Neuronal stem cell (in vitro differentiated cells): ENCODE data around the gene CACNA1F.
A peak's percentile ranks its signal among the peaks of the same experiment; 100 is the strongest.
"Not testable (repeated sequence)": the region's sequence is repeated elsewhere in the genome, so short reads cannot be mapped to it uniquely, and the experiment has no call there.

Source experiments
- DNase-seq: peaks from one replicate; pipeline ENCODE4 v3.0.0-alpha.2; 2013; ENCODE audit warnings: low spot score
- H2AFZ ChIP-seq: one replicate; pipeline ENCODE4 v1.6.1; 2013; ENCODE audit warnings: mild to moderate bottlenecking, low read length, inconsistent platforms
- H2AK5ac ChIP-seq: 2 replicates; pipeline ENCODE4 v1.6.1; 2013; ENCODE audit warnings: low read depth, mild to moderate bottlenecking, inconsistent platforms, low read length, moderate library complexity, mixed read lengths
- H2BK120ac ChIP-seq: 2 replicates; pipeline ENCODE4 v1.6.1; 2013; ENCODE audit warnings: low read depth, mild to moderate bottlenecking, inconsistent platforms, low read length, moderate library complexity, mixed read lengths
- H2BK12ac ChIP-seq: one replicate; pipeline ENCODE4 v1.6.1; 2013; ENCODE audit warnings: low read length, inconsistent platforms
- H2BK15ac ChIP-seq: 2 replicates; pipeline ENCODE4 v1.6.1; 2013; ENCODE audit warnings: mild to moderate bottlenecking, low read length, inconsistent platforms, mixed read lengths
- H2BK5ac ChIP-seq: one replicate; pipeline ENCODE4 v1.6.1; 2013; ENCODE audit warnings: inconsistent platforms, mild to moderate bottlenecking, low read length, moderate library complexity
- H3K14ac ChIP-seq: one replicate; pipeline ENCODE4 v1.6.1; 2013; ENCODE audit warnings: low read length, inconsistent platforms
- H3K18ac ChIP-seq: 2 replicates; pipeline ENCODE4 v1.6.1; 2013; ENCODE audit warnings: low read length, inconsistent platforms
- H3K23ac ChIP-seq: 2 replicates; pipeline ENCODE4 v1.6.1; 2013; ENCODE audit warnings: low read depth, mild to moderate bottlenecking, mixed read lengths, low read length, inconsistent platforms; ENCODE audit not compliant: poor library complexity
- H3K27ac ChIP-seq: replicated peaks from 3 replicates; pipeline ENCODE4 v1.5.1; 2013; ENCODE audit warnings: low read length, inconsistent platforms
- H3K27me3 ChIP-seq, 3 experiments: 2 replicates each; pipeline ENCODE4 v1.6.1; 2013; ENCODE audit warnings: low read length in 3 of 3, mild to moderate bottlenecking in 2 of 3, inconsistent platforms in 1 of 3, low read depth in 1 of 3, mixed read lengths in 1 of 3, moderate library complexity in 1 of 3; ENCODE audit not compliant: control insufficient read depth in 3 of 3, insufficient read depth in 3 of 3
- H3K36me3 ChIP-seq, 2 donors: replicated peaks in 1 of 2; 2 replicates each; pipeline ENCODE4 v1.6.1; 2013; ENCODE audit warnings: low read length in 2 of 2; ENCODE audit not compliant: control insufficient read depth in 2 of 2, insufficient read depth in 2 of 2
- H3K4ac ChIP-seq: 2 replicates; pipeline ENCODE4 v1.6.1; 2013; ENCODE audit warnings: inconsistent platforms, mild to moderate bottlenecking, low read length, moderate library complexity
- H3K4me1 ChIP-seq, 2 donors: 1 replicate in 1 of 2; 2 replicates in 1 of 2; pipeline ENCODE4 v1.6.1; 2013; ENCODE audit warnings: low read length in 2 of 2, low read depth in 1 of 2; ENCODE audit not compliant: control insufficient read depth in 2 of 2, insufficient read depth in 1 of 2
- H3K4me2 ChIP-seq: one replicate; pipeline ENCODE4 v1.6.1; 2013; ENCODE audit warnings: mild to moderate bottlenecking, low read length, inconsistent platforms; ENCODE audit not compliant: insufficient read depth, poor library complexity, severe bottlenecking
- H3K4me3 ChIP-seq, 2 donors: 2 replicates each; pipeline ENCODE4 v1.5.1; 2013; ENCODE audit warnings: low read length in 2 of 2, mild to moderate bottlenecking in 2 of 2, inconsistent platforms in 1 of 2, moderate library complexity in 1 of 2
- H3K79me1 ChIP-seq: one replicate; pipeline ENCODE4 v1.6.1; 2013; ENCODE audit warnings: low read depth, mild to moderate bottlenecking, inconsistent platforms, low read length, moderate library complexity
- H3K9ac ChIP-seq: one replicate; pipeline ENCODE4 v1.6.1; 2013; ENCODE audit warnings: mild to moderate bottlenecking, low read depth, low read length, inconsistent platforms; ENCODE audit not compliant: poor library complexity
- H3K9me3 ChIP-seq, 2 donors: replicated peaks in 1 of 2; 2 replicates each; pipeline versions ENCODE3 to v1.6.1; 2013; ENCODE audit warnings: low read length in 2 of 2, mild to moderate bottlenecking in 2 of 2, inconsistent platforms in 1 of 2, low read depth in 1 of 2, mixed read lengths in 1 of 2, moderate library complexity in 1 of 2; ENCODE audit not compliant: control insufficient read depth in 2 of 2, insufficient read depth in 1 of 2
- H4K8ac ChIP-seq: one replicate; pipeline ENCODE4 v1.6.1; 2013; ENCODE audit warnings: low read depth, mild to moderate bottlenecking, inconsistent platforms, low read length, moderate library complexity
- H4K91ac ChIP-seq: one replicate; pipeline ENCODE4 v1.6.1; 2013; ENCODE audit warnings: low read length, low read depth, mild to moderate bottlenecking, inconsistent platforms; ENCODE audit not compliant: poor library complexity
- WGBS, 2 donors: extraction: QIAGEN DNeasy Blood & Tissue Kit; methylation state at CpG; one replicate each; pipeline ENCODE4 v1.1.7; 2013; ENCODE audit warnings: missing lambda C conversion rate in 2 of 2, mixed read lengths in 1 of 2; ENCODE audit not compliant: insufficient read length in 2 of 2, insufficient replicate concordance in 1 of 2; ENCODE audit errors: extremely low coverage in 2 of 2; 5-methylcytosine and 5-hydroxymethylcytosine counted together

The CACNA1F gene

DNA sequence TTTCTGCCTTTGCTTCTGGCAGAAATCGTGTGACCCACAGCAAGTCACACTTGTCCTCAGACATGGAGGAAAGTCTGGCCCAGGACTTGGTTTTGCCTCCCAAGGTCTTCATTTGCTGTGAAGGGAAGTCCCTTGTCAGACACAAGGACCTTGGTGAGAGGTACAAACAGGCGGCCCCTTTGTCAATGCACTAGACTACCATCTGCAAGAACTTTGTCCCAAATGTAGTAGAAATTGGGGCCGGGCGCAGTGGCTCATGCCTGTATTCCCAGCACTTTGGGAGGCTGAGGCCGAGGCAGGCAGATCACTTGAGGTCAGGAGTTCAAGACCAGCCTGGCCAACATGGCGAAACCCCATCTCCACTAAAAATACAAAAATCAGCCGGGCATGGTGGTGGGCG, 59.6 kb downstream of the CACNA1F start:
- H3K4me2 ChIP-seq, H4K91ac ChIP-seq, H2BK5ac ChIP-seq, H3K18ac ChIP-seq, H3K9ac ChIP-seq, H3K23ac ChIP-seq, H3K14ac ChIP-seq, H3K4ac ChIP-seq, H4K8ac ChIP-seq, H2AK5ac ChIP-seq, H3K36me3 ChIP-seq, H3K9me3 ChIP-seq, H3K27ac ChIP-seq, H2BK12ac ChIP-seq, H2BK15ac ChIP-seq, DNase-seq, H2AFZ ChIP-seq, H3K4me1 ChIP-seq, H3K79me1 ChIP-seq, H3K4me3 ChIP-seq, H2BK120ac ChIP-seq: not testable (repeated sequence)
- WGBS, 2 donors, result no CpG with 5 or more reads among the region's 8 CpGs
- H3K27me3 ChIP-seq, result peaks cover 4 to 38% (median 23%) of the 10 kb centered on the region in 3 experiments

DNA sequence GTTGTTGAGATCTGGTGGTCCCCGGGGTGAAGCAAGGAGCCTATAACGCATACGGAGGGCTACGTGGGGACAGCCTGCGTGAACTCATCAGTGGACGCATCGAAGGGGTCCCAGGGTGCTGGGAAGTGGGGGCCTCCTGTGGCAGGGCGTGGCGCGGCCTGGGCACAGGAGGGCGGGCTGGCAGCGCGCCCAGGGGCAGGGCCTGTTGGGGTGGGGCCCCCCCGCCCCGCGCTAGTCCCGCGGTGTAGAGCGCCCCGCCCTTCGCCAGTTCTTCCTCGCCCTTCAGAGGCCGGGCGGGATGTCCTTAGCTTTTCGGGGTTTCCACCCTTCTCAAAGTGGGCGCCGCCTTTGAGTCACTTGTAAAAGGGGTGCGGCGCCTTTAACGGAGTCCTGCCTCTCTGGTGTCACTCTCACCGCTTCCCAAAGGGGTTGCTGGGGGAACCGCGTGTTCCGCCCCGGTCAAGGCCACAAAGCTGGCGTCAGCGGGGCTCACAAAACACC, 60.8 kb downstream of the CACNA1F start:
- Histone ChIP-seq H4K91ac (no peak overlapping the region), H3K23ac (no peak overlapping the region), H2AFZ (peak overlapping the region; percentile 87), H3K9me3 (no peaks in the 10 kb centered on the region), H3K4me1 (peaks cover 0 to 2% of the 10 kb centered on the region in 2 donors), H3K4me2 (peak overlapping the region; percentile 62), H3K79me1 (no peaks in the 10 kb centered on the region), H2BK15ac (no peak overlapping the region), H3K14ac (no peak overlapping the region), H3K27ac (no peak overlapping the region), H2AK5ac (no peak overlapping the region), H2BK5ac (no peak overlapping the region), H3K27me3 (peaks cover 4 to 38% (median 23%) of the 10 kb centered on the region in 3 experiments), H3K4ac (no peak overlapping the region), H3K18ac (peak overlapping the region; percentile 80), H4K8ac (no peak overlapping the region), H2BK120ac (no peak overlapping the region), H3K4me3 (peak overlapping the region in 1 of 2 donors; percentile 75), H3K36me3 (no peaks in the 10 kb centered on the region), H3K9ac (no peak overlapping the region), H2BK12ac (no peak overlapping the region)
- DNase-seq, result no peak
- WGBS, 2 donors, result no CpG with 5 or more reads among the region's 37 CpGs

DNA sequence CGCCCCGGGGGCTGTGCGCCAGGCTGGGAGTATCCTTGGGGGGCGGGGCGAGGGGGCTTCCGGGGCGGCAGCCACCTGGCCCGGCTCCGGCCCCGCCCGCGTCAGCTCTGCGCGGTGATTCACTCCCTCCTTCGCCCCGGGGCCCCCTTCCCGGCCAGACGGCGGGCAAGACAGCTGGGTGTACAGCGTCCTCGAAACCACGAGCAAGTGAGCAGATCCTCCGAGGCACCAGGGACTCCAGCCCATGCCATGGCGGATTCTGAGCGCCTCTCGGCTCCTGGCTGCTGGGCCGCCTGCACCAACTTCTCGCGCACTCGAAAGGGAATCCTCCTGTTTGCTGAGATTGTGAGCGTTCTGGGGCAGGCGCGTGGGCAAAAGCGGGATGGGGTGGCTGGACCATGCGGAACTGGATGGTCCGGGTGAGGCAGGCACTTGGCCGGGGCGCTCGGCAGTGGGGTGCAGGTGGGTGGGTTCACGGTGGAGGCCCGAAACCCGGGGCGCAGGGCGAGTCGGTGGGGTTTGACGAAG, 61.3 kb downstream of the CACNA1F start, which contains the start of gene PLP2:
TSS of gene PLP2 (plus strand) at position 147 of the 528 bp plus-strand sequence. CDS start at position 250, 103 bp downstream.
- Histone ChIP-seq H3K18ac (peak within 1 kb of the TSS; percentile 80), H3K4me1 (peaks cover 0 to 4% of the 10 kb centered on the region in 2 donors), H3K27me3 (peaks cover 4 to 38% (median 23%) of the 10 kb centered on the region in 3 experiments), H3K14ac (no peak within 1 kb of the TSS), H3K9ac (no peak within 1 kb of the TSS), H3K79me1 (no peaks in the 10 kb centered on the region), H4K91ac (no peak within 1 kb of the TSS), H2AK5ac (no peak within 1 kb of the TSS), H3K23ac (no peak within 1 kb of the TSS), H3K36me3 (no peaks in the 10 kb centered on the region), H3K4ac (no peak within 1 kb of the TSS), H2BK15ac (no peak within 1 kb of the TSS), H2BK12ac (no peak within 1 kb of the TSS), H2BK5ac (no peak within 1 kb of the TSS), H2AFZ (peak within 1 kb of the TSS; percentile 87), H3K9me3 (no peaks in the 10 kb centered on the region), H2BK120ac (no peak within 1 kb of the TSS), H4K8ac (no peak within 1 kb of the TSS), H3K4me3 (peak within 1 kb of the TSS; percentile 17 to 75), H3K4me2 (peak within 1 kb of the TSS; percentile 62), H3K27ac (no peak within 1 kb of the TSS)
- DNase-seq, result no peak
- WGBS, 2 donors, result no CpG with 5 or more reads among the region's 46 CpGs

DNA sequence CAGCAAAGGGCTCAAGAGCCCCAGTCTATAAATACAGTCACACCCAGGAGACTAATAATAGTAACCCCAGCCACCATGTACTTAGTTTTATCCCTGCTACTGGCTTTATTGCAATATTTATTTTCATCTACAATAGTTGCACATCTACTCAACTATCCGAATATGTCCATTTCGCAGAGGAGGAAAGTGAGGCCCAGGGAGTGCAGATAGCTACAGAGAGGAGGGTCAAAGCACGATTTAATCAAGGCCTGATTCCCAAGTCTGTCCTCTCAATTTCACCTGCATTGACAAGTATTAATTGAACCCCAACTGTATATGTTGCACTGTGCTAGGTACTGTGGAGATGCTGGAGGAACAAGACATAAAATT, 65.4 kb downstream of the CACNA1F start:
- Histone ChIP-seq H2AK5ac (no peak overlapping the region), H2BK15ac (no peak overlapping the region), H3K9me3 (no peaks in the 10 kb centered on the region), H2BK5ac (no peak overlapping the region), H3K36me3 (no peaks in the 10 kb centered on the region), H3K9ac (no peak overlapping the region), H3K4ac (no peak overlapping the region), H3K4me3 (no peak overlapping the region), H3K4me1 (peaks cover 0 to 11% of the 10 kb centered on the region in 2 donors), H3K27ac (no peak overlapping the region), H3K27me3 (peaks cover 4 to 19% (median 16%) of the 10 kb centered on the region in 3 experiments), H3K4me2 (no peak overlapping the region), H2AFZ (no peak overlapping the region), H2BK12ac (no peak overlapping the region), H3K23ac (no peak overlapping the region), H4K91ac (no peak overlapping the region), H3K18ac (no peak overlapping the region), H3K14ac (no peak overlapping the region), H3K79me1 (peaks cover 2% of the 10 kb centered on the region), H4K8ac (no peak overlapping the region), H2BK120ac (no peak overlapping the region)
- no CpG with 5 or more reads among the region's 3 CpGs for WGBS, 2 donors
- no peak for DNase-seq
